ENCODE data around the gene PAK6.

Gene PAK6

DNA sequence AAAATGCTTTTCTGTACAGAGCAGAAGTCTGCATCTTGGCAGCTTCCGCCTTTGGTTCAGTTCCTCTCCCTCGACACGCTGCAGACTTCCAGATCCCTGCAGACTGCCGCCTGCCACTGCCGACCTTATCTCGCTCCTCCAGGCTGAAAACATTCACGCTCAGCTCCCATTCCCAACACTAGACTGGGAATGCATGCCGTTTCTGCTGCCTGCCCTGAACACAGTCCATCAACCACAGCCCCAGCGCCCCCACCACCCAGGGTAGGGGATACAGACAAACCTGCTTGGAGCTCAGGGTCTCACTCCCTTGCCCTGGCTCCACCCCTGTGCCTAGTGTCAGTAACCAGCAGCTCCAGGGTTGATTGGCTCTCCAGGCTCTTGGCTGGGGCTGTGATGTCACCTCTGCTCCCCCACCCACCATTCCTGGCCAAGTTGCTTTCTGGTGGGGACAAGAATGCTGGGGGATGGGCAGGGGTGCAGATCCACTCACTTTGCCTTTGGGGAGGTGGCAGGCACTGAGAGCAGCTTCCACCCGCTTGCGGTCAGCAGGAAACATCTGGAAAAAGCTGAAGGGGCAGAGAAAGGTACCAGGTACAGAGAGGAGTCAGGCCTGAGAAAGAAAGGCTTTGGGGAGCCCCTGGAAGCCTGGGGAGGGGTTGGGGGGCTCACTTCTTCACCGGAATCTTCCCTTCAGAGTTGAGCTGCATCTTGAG is 62.8 kb downstream of the PAK6 start:
- Histone ChIP-seq H3K36me3 (ENCODE audit: insufficient read depth, low read length) (peaks cover 30% of the 10 kb centered on the region; the same call in 1 of the 2 replicates), H3K9me3 (ENCODE audit: insufficient read depth, low read depth, low read length) (peaks cover 5% of the 10 kb centered on the region; the same call in 1 of the 2 replicates), H3F3A (ENCODE audit: low read depth) (no peaks in the 10 kb centered on the region), H3K9me2 (replicated peaks; ENCODE audit: low read depth, low read length) (no peaks in the 10 kb centered on the region), H3K27me3 (ENCODE audit: insufficient read depth, low read length, poor library complexity, severe bottlenecking) (no peaks in the 10 kb centered on the region), H3K4me2 (ENCODE audit: low read depth, low read length, poor library complexity, severe bottlenecking) (no peak overlapping the region), H3K4me3 (ENCODE audit: low read length, poor library complexity, severe bottlenecking) (no peak overlapping the region), H3K9ac (ENCODE audit: low read depth, low read length, poor library complexity, severe bottlenecking) (no peak overlapping the region), H4K20me1 (ENCODE audit: insufficient read depth, low read length, poor library complexity, severe bottlenecking) (peaks cover 11% of the 10 kb centered on the region), H3K79me2 (ENCODE audit: insufficient read depth, low read length) (peaks cover 45% of the 10 kb centered on the region), H3K4me1 (ENCODE audit: insufficient read depth, low read length, poor library complexity, severe bottlenecking) (peaks cover 31% of the 10 kb centered on the region), H2AFZ (ENCODE audit: low read length) (no peak overlapping the region)
- TF ChIP-seq, protein P1, sequence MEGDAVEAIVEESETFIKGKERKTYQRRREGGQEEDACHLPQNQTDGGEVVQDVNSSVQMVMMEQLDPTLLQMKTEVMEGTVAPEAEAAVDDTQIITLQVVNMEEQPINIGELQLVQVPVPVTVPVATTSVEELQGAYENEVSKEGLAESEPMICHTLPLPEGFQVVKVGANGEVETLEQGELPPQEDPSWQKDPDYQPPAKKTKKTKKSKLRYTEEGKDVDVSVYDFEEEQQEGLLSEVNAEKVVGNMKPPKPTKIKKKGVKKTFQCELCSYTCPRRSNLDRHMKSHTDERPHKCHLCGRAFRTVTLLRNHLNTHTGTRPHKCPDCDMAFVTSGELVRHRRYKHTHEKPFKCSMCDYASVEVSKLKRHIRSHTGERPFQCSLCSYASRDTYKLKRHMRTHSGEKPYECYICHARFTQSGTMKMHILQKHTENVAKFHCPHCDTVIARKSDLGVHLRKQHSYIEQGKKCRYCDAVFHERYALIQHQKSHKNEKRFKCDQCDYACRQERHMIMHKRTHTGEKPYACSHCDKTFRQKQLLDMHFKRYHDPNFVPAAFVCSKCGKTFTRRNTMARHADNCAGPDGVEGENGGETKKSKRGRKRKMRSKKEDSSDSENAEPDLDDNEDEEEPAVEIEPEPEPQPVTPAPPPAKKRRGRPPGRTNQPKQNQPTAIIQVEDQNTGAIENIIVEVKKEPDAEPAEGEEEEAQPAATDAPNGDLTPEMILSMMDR (conservative IDR thresholded peaks at IDR 0.05; ENCODE audit: low read length) = no peak
- TF ChIP-seq EZH2phosphoT487 (IDR thresholded peaks at IDR 0.05; ENCODE audit: borderline replicate concordance) = no peak

DNA sequence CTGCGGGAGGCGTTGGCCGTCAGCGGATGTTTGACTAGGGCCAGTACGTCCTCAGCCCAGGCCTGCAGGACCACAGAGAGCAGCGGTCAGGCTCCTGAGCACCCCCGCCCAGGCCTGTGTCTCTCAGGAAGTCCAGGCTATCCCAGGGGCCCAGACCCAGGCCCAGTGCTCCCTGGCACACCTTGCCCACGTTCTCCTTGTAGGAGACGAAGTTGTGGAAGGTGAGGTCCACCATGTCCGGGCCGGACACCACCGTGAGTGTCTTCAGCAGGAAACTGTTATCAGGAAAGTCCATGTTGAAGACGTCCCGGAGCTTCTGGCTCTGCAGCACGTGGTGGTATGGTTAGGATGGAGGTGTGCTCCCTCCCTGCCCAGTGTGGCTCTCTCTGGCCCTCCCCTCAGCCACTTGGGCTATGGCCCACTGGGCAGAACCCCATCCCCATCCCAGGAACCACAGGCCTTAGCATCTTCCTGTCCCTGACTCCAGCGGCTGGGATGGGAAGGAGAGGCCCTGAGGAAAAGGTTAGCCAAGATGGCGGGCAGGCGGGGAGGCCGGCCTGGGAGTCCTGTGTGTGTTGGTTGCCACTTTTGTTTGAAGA is 63.5 kb downstream of the PAK6 start:
- Histone ChIP-seq H3K4me1 (ENCODE audit: insufficient read depth, low read length, poor library complexity, severe bottlenecking) (peaks cover 39% of the 10 kb centered on the region), H3K9me2 (replicated peaks; ENCODE audit: low read depth, low read length) (no peaks in the 10 kb centered on the region), H3K36me3 (ENCODE audit: insufficient read depth, low read length) (peaks cover 30% of the 10 kb centered on the region; the same call in 1 of the 2 replicates), H3K4me2 (ENCODE audit: low read depth, low read length, poor library complexity, severe bottlenecking) (no peak overlapping the region), H3K79me2 (ENCODE audit: insufficient read depth, low read length) (peaks cover 53% of the 10 kb centered on the region), H3K9ac (ENCODE audit: low read depth, low read length, poor library complexity, severe bottlenecking) (no peak overlapping the region), H3K27me3 (ENCODE audit: insufficient read depth, low read length, poor library complexity, severe bottlenecking) (no peaks in the 10 kb centered on the region), H3F3A (ENCODE audit: low read depth) (no peaks in the 10 kb centered on the region), H2AFZ (ENCODE audit: low read length) (no peak overlapping the region), H4K20me1 (ENCODE audit: insufficient read depth, low read length, poor library complexity, severe bottlenecking) (peaks cover 11% of the 10 kb centered on the region), H3K4me3 (ENCODE audit: low read length, poor library complexity, severe bottlenecking) (no peak overlapping the region), H3K9me3 (ENCODE audit: insufficient read depth, low read depth, low read length) (peaks cover 5% of the 10 kb centered on the region; the same call in 1 of the 2 replicates)
- no peak for TF ChIP-seq EZH2phosphoT487 (IDR thresholded peaks at IDR 0.05; ENCODE audit: borderline replicate concordance)
- TF ChIP-seq, protein P1 (conservative IDR thresholded peaks at IDR 0.05; ENCODE audit: low read length) = no peak

DNA sequence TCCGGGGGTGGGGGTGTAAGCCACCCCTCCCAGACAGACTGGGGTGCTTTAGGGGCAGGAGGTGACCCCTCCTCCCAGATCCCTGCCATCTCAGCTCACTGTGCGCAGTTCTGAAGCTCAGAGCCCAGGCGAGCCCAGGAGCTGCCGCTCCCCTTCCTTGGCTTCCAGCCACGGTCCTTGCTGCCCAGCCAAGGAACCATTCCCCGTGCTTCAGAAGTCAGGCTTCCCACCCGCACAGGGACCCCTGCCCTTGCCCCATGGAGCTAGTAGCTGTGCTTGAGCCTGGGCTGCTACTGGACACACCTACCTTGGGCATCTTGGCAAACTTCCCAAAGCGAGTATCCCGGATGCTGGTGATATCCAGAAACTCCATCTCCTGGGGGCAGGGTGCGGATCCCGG is 64.1 kb downstream of the PAK6 start:
- Histone ChIP-seq H3K4me3 (ENCODE audit: low read length, poor library complexity, severe bottlenecking) (no peak overlapping the region), H3F3A (ENCODE audit: low read depth) (no peaks in the 10 kb centered on the region), H3K79me2 (ENCODE audit: insufficient read depth, low read length) (peaks cover 54% of the 10 kb centered on the region), H3K9me3 (ENCODE audit: insufficient read depth, low read depth, low read length) (peaks cover 5% of the 10 kb centered on the region; the same call in 1 of the 2 replicates), H3K27me3 (ENCODE audit: insufficient read depth, low read length, poor library complexity, severe bottlenecking) (no peaks in the 10 kb centered on the region), H2AFZ (ENCODE audit: low read length) (no peak overlapping the region), H3K9me2 (replicated peaks; ENCODE audit: low read depth, low read length) (no peaks in the 10 kb centered on the region), H3K9ac (ENCODE audit: low read depth, low read length, poor library complexity, severe bottlenecking) (no peak overlapping the region), H3K4me2 (ENCODE audit: low read depth, low read length, poor library complexity, severe bottlenecking) (peak overlapping the region; percentile 97), H3K4me1 (ENCODE audit: insufficient read depth, low read length, poor library complexity, severe bottlenecking) (peaks cover 40% of the 10 kb centered on the region), H3K36me3 (ENCODE audit: insufficient read depth, low read length) (peaks cover 30% of the 10 kb centered on the region; the same call in 1 of the 2 replicates), H4K20me1 (ENCODE audit: insufficient read depth, low read length, poor library complexity, severe bottlenecking) (peaks cover 11% of the 10 kb centered on the region)
- no peak for TF ChIP-seq EZH2phosphoT487 (IDR thresholded peaks at IDR 0.05; ENCODE audit: borderline replicate concordance)
- TF ChIP-seq, protein P1 (conservative IDR thresholded peaks at IDR 0.05; ENCODE audit: low read length) = no peak

Data from Loucy (cell line).